H1 (cell line): ENCODE results near the gene CCS. TPM values are rescaled to one million over a fixed set of nuclear protein-coding genes. Genes with fewer than 3 reads are reported as not detected.

ENCODE experiments used
- CTCF ChIA-PET: fragments of 300-600 bp; sonication (Branson Sonifier 250); formaldehyde crosslinking; loops from one replicate; lab custom pipeline; 2021; ENCODE audit not compliant: partially characterized antibody; lab: Charles Lee
- POLR2A ChIA-PET: fragments of 300-600 bp; sonication (Branson Sonifier 250); formaldehyde crosslinking; loops from one replicate; lab custom pipeline; 2021; ENCODE audit warnings: inconsistent platforms; ENCODE audit not compliant: partially characterized antibody; lab: Charles Lee
- DNase-seq, 2 experiments: peaks; one replicate each; pipeline versions ENCODE4 v3.0.0 to v3.0.0-alpha.2; 2010 to 2022; ENCODE audit warnings: low spot score in 2 of 2, low read depth in 1 of 2, mixed read lengths in 1 of 2
- FAIRE-seq: peaks from 2 replicates; lab custom pipeline; 2011; peaks lifted over from hg19 to GRCh38; lab: Jason Lieb, UNC
- H2AFZ ChIP-seq: 2 replicates; pipeline ENCODE4 v1.8.1; 2012; ENCODE audit warnings: low read length, inconsistent platforms
- H2AK5ac ChIP-seq: 2 replicates; pipeline ENCODE4 v1.6.1; 2013; ENCODE audit warnings: low read depth, low read length
- H2BK120ac ChIP-seq: replicated peaks from 2 replicates; pipeline ENCODE3; 2013; ENCODE audit warnings: low read depth, low read length, inconsistent platforms
- H2BK12ac ChIP-seq: 2 replicates; pipeline ENCODE4 v1.6.1; 2013; ENCODE audit warnings: low read depth, low read length
- H2BK15ac ChIP-seq: 2 replicates; pipeline ENCODE4 v1.6.1; 2013; ENCODE audit warnings: low read length
- H2BK20ac ChIP-seq: 2 replicates; pipeline ENCODE4 v1.6.1; 2013; ENCODE audit warnings: low read length
- H2BK5ac ChIP-seq: 2 replicates; pipeline ENCODE4 v1.6.1; 2013; ENCODE audit warnings: low read depth, low read length
- H3K14ac ChIP-seq: 2 replicates; pipeline ENCODE4 v1.6.1; 2013; ENCODE audit warnings: inconsistent platforms; ENCODE audit not compliant: insufficient read length
- H3K18ac ChIP-seq: 2 replicates; pipeline ENCODE4 v1.6.1; 2013; ENCODE audit warnings: low read length; ENCODE audit errors: extremely low read depth
- H3K23ac ChIP-seq: 2 replicates; pipeline ENCODE4 v1.6.1; 2013; ENCODE audit warnings: inconsistent platforms; ENCODE audit not compliant: insufficient read length
- H3K23me2 ChIP-seq: 2 replicates; pipeline ENCODE4 v1.6.1; 2013; ENCODE audit warnings: low read depth, low read length
- H3K27ac ChIP-seq: 2 replicates; pipeline ENCODE4 v1.6.1; 2011; ENCODE audit warnings: low read depth, low read length, inconsistent platforms
- H3K27me3 ChIP-seq, 4 experiments: replicated peaks in 1 of 4; 1 replicate in 1 of 4; 2 replicates in 3 of 4; pipeline versions ENCODE4 v1.6.1 to v1.8.1; 2011 to 2013; ENCODE audit warnings: low read length in 3 of 4, mild to moderate bottlenecking in 3 of 4, inconsistent platforms in 2 of 4, mixed read lengths in 2 of 4, moderate library complexity in 1 of 4; ENCODE audit not compliant: control insufficient read depth in 3 of 4, insufficient read depth in 3 of 4; ENCODE audit errors: extremely low read depth in 1 of 4
- H3K36me3 ChIP-seq, 4 experiments: 2 replicates each; pipeline versions ENCODE4 v1.6.1 to v1.8.1; 2011 to 2013; ENCODE audit warnings: mild to moderate bottlenecking in 4 of 4, low read length in 3 of 4, moderate library complexity in 2 of 4, control low read depth in 1 of 4, inconsistent platforms in 1 of 4; ENCODE audit not compliant: insufficient read depth in 4 of 4, control insufficient read depth in 2 of 4
- H3K4ac ChIP-seq: replicated peaks from 2 replicates; pipeline ENCODE3; 2013; ENCODE audit warnings: low read length, low read depth, mixed read lengths, inconsistent platforms; ENCODE audit not compliant: insufficient read length
- H3K4me1 ChIP-seq, 4 experiments: replicated peaks in 1 of 4; 1 replicate in 1 of 4; 2 replicates in 3 of 4; pipeline versions ENCODE4 v1.6.1 to v1.8.1; 2011 to 2013; ENCODE audit warnings: low read length in 3 of 4, inconsistent platforms in 2 of 4, mixed read lengths in 1 of 4; ENCODE audit not compliant: insufficient read depth in 4 of 4, control insufficient read depth in 3 of 4
- H3K4me2 ChIP-seq, 2 experiments: 2 replicates each; pipeline versions ENCODE4 v1.6.1 to v1.8.1; 2011 to 2013; ENCODE audit warnings: low read depth in 2 of 2, low read length in 2 of 2, control low read depth in 1 of 2, inconsistent platforms in 1 of 2, mild to moderate bottlenecking in 1 of 2; ENCODE audit not compliant: insufficient read depth in 1 of 2
- H3K4me3 ChIP-seq, 4 experiments: fragments of 200-600, 300-600 bp in 1 of 4; sonication (generic), shearing (Covaris generic), sonication (Bioruptor Twin) in 1 of 4; 2 replicates each; pipeline versions ENCODE4 v1.5.1 to v1.8.1; 2011 to 2016; ENCODE audit warnings: low read length in 4 of 4, low read depth in 3 of 4, control low read depth in 2 of 4, inconsistent platforms in 2 of 4, mild to moderate bottlenecking in 2 of 4, mixed read lengths in 1 of 4, moderate library complexity in 1 of 4; ENCODE audit not compliant: insufficient read depth in 2 of 4; ENCODE audit errors: extremely low read depth in 1 of 4
- H3K56ac ChIP-seq: replicated peaks from 2 replicates; pipeline ENCODE3; 2013; ENCODE audit warnings: low read depth, mild to moderate bottlenecking, mixed read lengths, low read length, inconsistent platforms; ENCODE audit not compliant: insufficient read length
- H3K79me1 ChIP-seq: 2 replicates; pipeline ENCODE4 v1.6.1; 2013; ENCODE audit warnings: low read depth, low read length, control low read depth
- H3K79me2 ChIP-seq, 2 experiments: 2 replicates each; pipeline versions ENCODE4 v1.6.1 to v1.8.1; 2012 to 2013; ENCODE audit warnings: low read length in 2 of 2, mild to moderate bottlenecking in 2 of 2, inconsistent platforms in 1 of 2; ENCODE audit not compliant: insufficient read depth in 2 of 2, control insufficient read depth in 1 of 2
- H3K9ac ChIP-seq, 4 experiments: replicated peaks in 1 of 4; 1 replicate in 1 of 4; 2 replicates in 3 of 4; pipeline versions ENCODE4 v1.6.1 to v1.8.1; 2011 to 2013; ENCODE audit warnings: low read depth in 3 of 4, low read length in 3 of 4, control low read depth in 2 of 4, mild to moderate bottlenecking in 2 of 4, moderate library complexity in 2 of 4, inconsistent platforms in 1 of 4; ENCODE audit errors: extremely low read depth in 1 of 4
- H3K9me3 ChIP-seq, 2 experiments: 2 replicates each; pipeline versions ENCODE4 v1.6.1 to v1.8.1; 2012 to 2013; ENCODE audit warnings: mild to moderate bottlenecking in 2 of 2, moderate library complexity in 2 of 2, control low read depth in 1 of 2, inconsistent platforms in 1 of 2, low read depth in 1 of 2, low read length in 1 of 2, mixed read lengths in 1 of 2; ENCODE audit not compliant: insufficient read depth in 2 of 2
- H4K20me1 ChIP-seq, 2 experiments: replicated peaks in 1 of 2; 2 replicates each; pipeline versions ENCODE3 to v1.8.1; 2011 to 2013; ENCODE audit warnings: inconsistent platforms in 2 of 2, low read length in 2 of 2, mild to moderate bottlenecking in 1 of 2; ENCODE audit not compliant: insufficient read depth in 2 of 2, control insufficient read depth in 1 of 2
- H4K5ac ChIP-seq: 2 replicates; pipeline ENCODE4 v1.6.1; 2013; ENCODE audit warnings: low read length, low read depth, mixed read lengths, inconsistent platforms; ENCODE audit not compliant: insufficient read length
- H4K8ac ChIP-seq: 2 replicates; pipeline ENCODE4 v1.8.0; 2013; ENCODE audit warnings: mild to moderate bottlenecking, moderate library complexity, low read length, inconsistent platforms; ENCODE audit not compliant: insufficient read depth; ENCODE audit errors: extremely low read depth
- H4K91ac ChIP-seq: replicated peaks from 2 replicates; pipeline ENCODE3; 2013; ENCODE audit warnings: low read length, mixed read lengths, inconsistent platforms; ENCODE audit not compliant: insufficient read length
- ATF2 ChIP-seq: IDR thresholded peaks from 2 replicates; pipeline ENCODE4 v1.6.1; 2012; ENCODE audit warnings: low read length, inconsistent platforms
- SP1 ChIP-seq: IDR thresholded peaks from 2 replicates; pipeline ENCODE4 v1.6.1; 2011; ENCODE audit warnings: low read depth, low read length
- TAF1 ChIP-seq: IDR thresholded peaks from 2 replicates; pipeline ENCODE4 v1.6.1; 2011; ENCODE audit warnings: mild to moderate bottlenecking, low read depth, low read length
- TBP ChIP-seq: IDR thresholded peaks from 2 replicates; pipeline ENCODE4 v1.6.1; 2011; ENCODE audit warnings: low read depth, low read length, improper control_type of control experiment
- YY1 ChIP-seq: IDR thresholded peaks from 2 replicates; pipeline ENCODE4 v1.6.1; 2011; ENCODE audit warnings: low read depth, mild to moderate bottlenecking, low read length
- WGBS, 2 experiments: shearing (Covaris generic) in 1 of 2; methylation state at CpG; one replicate each; pipeline versions ENCODE4 v1.1.6 to v1.1.7; 2013 to 2015; ENCODE audit warnings: low lambda C conversion rate in 2 of 2, mixed read lengths in 2 of 2, inconsistent platforms in 1 of 2, low coverage in 1 of 2, missing lambda C conversion rate in 1 of 2; ENCODE audit not compliant: insufficient replicate concordance in 2 of 2, insufficient coverage in 1 of 2, insufficient read length in 1 of 2; ENCODE audit errors: extremely low coverage in 1 of 2, missing lambda C conversion rate in 1 of 2; 5-methylcytosine and 5-hydroxymethylcytosine counted together
- polyA plus RNA-seq, 7 experiments: library from polyadenylated mRNA; depleted of rRNA in 3 of 7; stranded (reverse) in 5 of 7; unstranded in 2 of 7; fragments of >200 nt in 5 of 7; fragments of 200-250 nt in 2 of 7; gene quantifications; 1 replicate in 5 of 7; 2 replicates in 1 of 7; 4 replicates in 1 of 7; pipeline versions ENCODE4 v1.2.1 to v1.2.3, GENCODE V29; 2011 to 2013; ENCODE audit warnings: missing spikeins in 2 of 7, mixed read lengths in 2 of 7
- total RNA-seq: library from RNA; stranded (reverse); fragmentation: NEBNext Ultra II Directional; extraction: Animal tissue kit (Norgen Biotek cat#: 25700); gene quantifications from 2 replicates; pipeline ENCODE4 v1.2.1, GENCODE V29; 2021
- TF ChIP-seq, protein P1 (sequence below), 3 experiments: IDR thresholded peaks; 1 replicate in 2 of 3; 2 replicates in 1 of 3; pipeline versions ENCODE4 v1.5.1 to v1.6.1; 2011; ENCODE audit warnings: low read length in 3 of 3, mild to moderate bottlenecking in 3 of 3, inconsistent platforms in 2 of 3, low read depth in 1 of 3, moderate library complexity in 1 of 3; ENCODE audit not compliant: insufficient read depth in 1 of 3; ENCODE audit errors: control extremely low read depth in 1 of 3

The CCS gene
- total and polyA plus RNA-seq, 2 of the 8 experiments (the other 6 are each of a cell fraction or from before 2014, with no cell fraction given), result 37.1 to 37.7 TPM

GRCh38 chr11:66589996-66590675 lies 2.8 kb upstream of the CCS start:
- CTCF ChIA-PET, result interaction anchor here (0.6 to 3.5 kb wide), 15 partner anchors 10 to 133 kb away, joined by 3 to 43 read pairs (median 4); partner anchors contain the start of genes RBM4 and RBM4B
- Histone ChIP-seq H3K14ac (no peak overlapping the region), H2BK120ac (no peak overlapping the region), H2BK15ac (no peak overlapping the region), H3K23me2 (peaks cover 9% of the 10 kb centered on the region), H3K9ac (no peak overlapping the region), H4K8ac (no peak overlapping the region), H3K4me1 (peaks cover 0 to 11% (median 7%) of the 10 kb centered on the region in 4 experiments; a peak in 6 of 7 replicates), H4K20me1 (no peaks in the 10 kb centered on the region), H3K4me2 (no peak overlapping the region), H3K4me3 (no peak overlapping the region), H2AK5ac (no peak overlapping the region), H3K4ac (no peak overlapping the region), H3K9me3 (peaks cover 13 to 25% of the 10 kb centered on the region in 2 experiments), H3K27ac (no peak overlapping the region), H2BK12ac (no peak overlapping the region), H2BK5ac (no peak overlapping the region), H3K79me2 (peaks cover 0 to 5% of the 10 kb centered on the region in 2 experiments; a peak in 2 of 4 replicates), H2BK20ac (no peak overlapping the region), H3K56ac (no peak overlapping the region), H3K27me3 (peaks cover 0 to 10% (median 4%) of the 10 kb centered on the region in 4 experiments; a peak in 3 of 7 replicates), H3K36me3 (no peaks in the 10 kb centered on the region; a peak in 1 of 8 replicates), H3K18ac (no peak overlapping the region), H3K79me1 (peaks cover 2% of the 10 kb centered on the region), H2AFZ (no peak overlapping the region), H4K91ac (no peak overlapping the region), H4K5ac (no peak overlapping the region), H3K23ac (no peak overlapping the region)
- POLR2A ChIA-PET, result interaction anchor here (0.7 to 65.3 kb wide), 5 partner anchors 10 to 53 kb away, joined by 3 to 2165 read pairs (median 4); partner anchors contain the start of genes RBM14 and RBM4
- DNase-seq (no peak), FAIRE-seq (no peak)
- 90% methylated on average over 7 of the region's 7 CpGs; no CpG with 5 or more reads in 1 of the 2 experiments for WGBS, 2 experiments
- TF ChIP-seq TBP (no peak), TAF1 (no peak), ATF2 (no peak), YY1 (no peak), SP1 (no peak)
- TF ChIP-seq, protein P1, sequence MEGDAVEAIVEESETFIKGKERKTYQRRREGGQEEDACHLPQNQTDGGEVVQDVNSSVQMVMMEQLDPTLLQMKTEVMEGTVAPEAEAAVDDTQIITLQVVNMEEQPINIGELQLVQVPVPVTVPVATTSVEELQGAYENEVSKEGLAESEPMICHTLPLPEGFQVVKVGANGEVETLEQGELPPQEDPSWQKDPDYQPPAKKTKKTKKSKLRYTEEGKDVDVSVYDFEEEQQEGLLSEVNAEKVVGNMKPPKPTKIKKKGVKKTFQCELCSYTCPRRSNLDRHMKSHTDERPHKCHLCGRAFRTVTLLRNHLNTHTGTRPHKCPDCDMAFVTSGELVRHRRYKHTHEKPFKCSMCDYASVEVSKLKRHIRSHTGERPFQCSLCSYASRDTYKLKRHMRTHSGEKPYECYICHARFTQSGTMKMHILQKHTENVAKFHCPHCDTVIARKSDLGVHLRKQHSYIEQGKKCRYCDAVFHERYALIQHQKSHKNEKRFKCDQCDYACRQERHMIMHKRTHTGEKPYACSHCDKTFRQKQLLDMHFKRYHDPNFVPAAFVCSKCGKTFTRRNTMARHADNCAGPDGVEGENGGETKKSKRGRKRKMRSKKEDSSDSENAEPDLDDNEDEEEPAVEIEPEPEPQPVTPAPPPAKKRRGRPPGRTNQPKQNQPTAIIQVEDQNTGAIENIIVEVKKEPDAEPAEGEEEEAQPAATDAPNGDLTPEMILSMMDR (IDR thresholded peaks at IDR 0.05; ENCODE audit: control extremely low read depth in 1 of 3, insufficient read depth in 1 of 3, low read depth in 1 of 3, low read length in 3 of 3), result no peak
